Brain microvascular endothelial cell (primary cell): ENCODE data around the gene CBX1.

ENCODE experiments used
- DNase-seq: peaks from one replicate; pipeline ENCODE4 v3.0.0-alpha.2; 2020
- H3K27ac ChIP-seq: fragments of 250-450 bp; sonication (Bioruptor Pico); 2 replicates; pipeline ENCODE4 v1.5.1; 2020; ENCODE audit warnings: mild to moderate bottlenecking, moderate library complexity
- H3K27me3 ChIP-seq: fragments of 250-450 bp; sonication (Bioruptor Pico); replicated peaks from 2 replicates; pipeline ENCODE4 v1.5.1; 2020; ENCODE audit warnings: mild to moderate bottlenecking
- H3K36me3 ChIP-seq: fragments of 250-450 bp; sonication (Bioruptor Pico); replicated peaks from 2 replicates; pipeline ENCODE4 v1.5.1; 2020; ENCODE audit warnings: mild to moderate bottlenecking
- H3K4me3 ChIP-seq: 2 replicates; pipeline ENCODE4 v1.5.1; 2011; ENCODE audit warnings: low read depth, mild to moderate bottlenecking, control low read depth, low read length, moderate library complexity
- in situ Hi-C: cut with HindIII; loops from 2 replicates; pipeline ENCODE4 v1.10.0; 2017; ENCODE audit warnings: low sequenced_read_pairs, low pct_ligation_motif_present
- TF ChIP-seq, protein P1 (sequence below): IDR thresholded peaks from 2 replicates; pipeline ENCODE4 v1.5.1; 2011; ENCODE audit warnings: low read depth, mild to moderate bottlenecking, moderate library complexity, low read length, control low read depth, inconsistent platforms; ENCODE audit errors: missing control alignments

The CBX1 gene

DNA sequence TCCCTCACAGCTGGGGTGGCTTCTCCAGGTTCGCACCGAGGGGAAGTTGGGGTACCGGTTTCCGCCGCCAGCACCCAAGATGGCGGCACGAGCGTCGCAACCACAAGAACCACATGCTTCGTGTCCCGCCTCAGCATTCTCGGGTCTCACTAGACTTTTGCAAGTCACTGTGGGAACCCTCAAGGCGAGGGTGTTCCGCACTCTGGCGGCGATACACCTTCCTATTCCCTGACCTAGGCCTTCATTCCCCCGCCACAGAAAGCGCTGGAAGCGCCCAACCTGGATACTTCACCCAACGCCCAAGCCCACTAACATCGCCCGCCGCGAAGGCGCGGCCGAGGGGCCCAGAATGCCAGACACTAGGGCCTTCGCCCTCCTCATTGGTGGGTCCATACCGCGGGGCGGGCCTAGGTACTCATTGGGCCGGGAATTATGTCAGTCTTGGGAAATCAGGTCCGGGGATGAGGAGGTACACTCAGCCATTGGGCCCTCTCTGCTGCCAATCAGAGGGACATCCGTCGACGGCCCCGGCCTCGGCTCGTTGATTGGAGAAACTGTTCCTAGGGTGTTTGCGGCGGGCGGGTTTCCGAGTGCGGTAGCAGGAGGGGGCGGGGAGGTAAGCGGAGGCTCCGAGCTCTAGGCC lies 53.4 kb downstream of the CBX1 start, which contains the start of gene NFE2L1:
TSS of gene NFE2L1 (plus strand) at position 619 of the 643 bp plus-strand sequence. CDS start 2,760 bp downstream, outside the sequence.
- H3K27ac ChIP-seq, result peak within 1 kb of the TSS; percentile 90
- in situ Hi-C loops, result no loop called here
- peaks cover 7% of the 10 kb centered on the region for H3K36me3 ChIP-seq
- H3K4me3 ChIP-seq, result peak within 1 kb of the TSS; percentile 94
- TF ChIP-seq, protein P1, sequence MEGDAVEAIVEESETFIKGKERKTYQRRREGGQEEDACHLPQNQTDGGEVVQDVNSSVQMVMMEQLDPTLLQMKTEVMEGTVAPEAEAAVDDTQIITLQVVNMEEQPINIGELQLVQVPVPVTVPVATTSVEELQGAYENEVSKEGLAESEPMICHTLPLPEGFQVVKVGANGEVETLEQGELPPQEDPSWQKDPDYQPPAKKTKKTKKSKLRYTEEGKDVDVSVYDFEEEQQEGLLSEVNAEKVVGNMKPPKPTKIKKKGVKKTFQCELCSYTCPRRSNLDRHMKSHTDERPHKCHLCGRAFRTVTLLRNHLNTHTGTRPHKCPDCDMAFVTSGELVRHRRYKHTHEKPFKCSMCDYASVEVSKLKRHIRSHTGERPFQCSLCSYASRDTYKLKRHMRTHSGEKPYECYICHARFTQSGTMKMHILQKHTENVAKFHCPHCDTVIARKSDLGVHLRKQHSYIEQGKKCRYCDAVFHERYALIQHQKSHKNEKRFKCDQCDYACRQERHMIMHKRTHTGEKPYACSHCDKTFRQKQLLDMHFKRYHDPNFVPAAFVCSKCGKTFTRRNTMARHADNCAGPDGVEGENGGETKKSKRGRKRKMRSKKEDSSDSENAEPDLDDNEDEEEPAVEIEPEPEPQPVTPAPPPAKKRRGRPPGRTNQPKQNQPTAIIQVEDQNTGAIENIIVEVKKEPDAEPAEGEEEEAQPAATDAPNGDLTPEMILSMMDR, result no peak
- no peaks in the 10 kb centered on the region for H3K27me3 ChIP-seq
- peak; percentile 100 for DNase-seq

GRCh38 chr17:48047113-48047740 lies 54.1 kb downstream of the CBX1 start:
- in situ Hi-C loops, result no loop called here
- no peak for DNase-seq
- TF ChIP-seq, protein P1, result no peak
- peak overlapping the region; percentile 94 for H3K4me3 ChIP-seq
- H3K27me3 ChIP-seq, result no peaks in the 10 kb centered on the region
- H3K27ac ChIP-seq, result peak overlapping the region; percentile 90
- H3K36me3 ChIP-seq, result peaks cover 6% of the 10 kb centered on the region

DNA sequence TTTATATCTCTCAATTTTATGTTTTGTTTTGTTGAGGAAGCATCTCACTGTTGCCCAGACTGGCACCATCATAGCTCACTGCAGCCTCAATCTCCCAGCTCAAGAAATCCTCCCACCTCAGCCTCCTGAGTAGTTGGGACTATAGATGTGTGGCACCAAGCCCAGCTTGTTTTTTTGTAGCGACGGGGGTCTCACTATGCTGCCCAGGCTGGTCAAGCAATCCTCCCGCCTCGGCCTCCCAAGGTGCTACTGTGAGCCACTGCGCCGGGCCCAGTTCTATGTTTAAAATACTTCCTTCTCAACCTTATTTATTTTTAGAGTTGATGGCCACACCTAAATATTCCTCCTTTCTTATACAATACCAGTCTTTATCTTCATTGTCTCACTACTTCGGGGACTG lies 55.0 kb downstream of the CBX1 start:
- Histone ChIP-seq H3K36me3 (peaks cover 3% of the 10 kb centered on the region), H3K4me3 (no peak overlapping the region), H3K27me3 (no peaks in the 10 kb centered on the region), H3K27ac (no peak overlapping the region)
- TF ChIP-seq, protein P1, result no peak
- in situ Hi-C loops, result no loop called here
- DNase-seq, result no peak

DNA sequence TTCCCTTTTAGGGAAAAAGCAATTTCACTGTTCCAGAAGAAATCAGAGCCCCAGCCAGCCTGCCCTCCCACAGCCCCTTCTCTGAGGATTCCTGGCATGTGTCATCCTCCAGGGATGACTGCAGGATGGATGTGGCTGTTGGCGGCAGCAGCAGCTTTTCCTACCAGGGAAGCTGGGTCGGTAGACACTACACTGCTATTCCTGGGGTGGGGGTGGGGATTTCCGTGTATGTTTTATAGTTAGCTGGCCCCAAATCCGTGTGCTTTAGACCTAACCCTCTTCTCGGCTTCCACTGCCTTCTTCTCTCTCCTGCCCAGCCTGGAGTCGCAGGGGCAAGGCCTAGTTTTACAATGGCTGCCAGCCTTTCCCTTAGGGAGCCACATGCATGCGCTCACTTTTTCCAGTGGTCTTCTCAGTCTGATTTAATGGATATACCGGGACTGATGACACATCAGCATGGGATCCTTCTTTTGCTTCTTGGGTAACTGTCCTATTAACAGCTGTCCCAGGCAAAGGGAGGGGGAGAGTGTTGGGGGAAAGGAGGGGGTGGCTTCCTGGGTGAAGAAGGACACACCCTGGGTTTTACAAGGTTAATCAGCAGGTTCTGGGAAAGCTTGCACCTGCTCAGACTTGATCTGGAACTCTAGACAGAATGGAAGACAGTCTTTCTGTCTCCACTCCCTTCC lies 55.8 kb downstream of the CBX1 start:
- H3K36me3 ChIP-seq, result no peaks in the 10 kb centered on the region
- in situ Hi-C loops, result no loop called here
- DNase-seq, result no peak
- no peak overlapping the region for H3K4me3 ChIP-seq
- no peaks in the 10 kb centered on the region for H3K27me3 ChIP-seq
- no peak overlapping the region for H3K27ac ChIP-seq
- TF ChIP-seq, protein P1, result no peak

GRCh38 chr17:48044851-48045250 lies 56.4 kb downstream of the CBX1 start:
- no peak overlapping the region for H3K27ac ChIP-seq
- H3K36me3 ChIP-seq, result no peaks in the 10 kb centered on the region
- in situ Hi-C loops, result no loop called here
- DNase-seq, result no peak
- no peak overlapping the region for H3K4me3 ChIP-seq
- TF ChIP-seq, protein P1, result no peak
- H3K27me3 ChIP-seq, result no peaks in the 10 kb centered on the region
